22Rv1 (cell line): ENCODE measurements around the gene TUBA1C.
A peak's percentile ranks its signal among the peaks of the same experiment; 100 is the strongest.

Experiments
- CTCF ChIP-seq: fragments of 450-650 bp; IDR thresholded peaks from 2 replicates; pipeline ENCODE4 v1.5.1; 2017; ENCODE audit warnings: mild to moderate bottlenecking
- ZFX ChIP-seq: fragments of 450-650 bp; IDR thresholded peaks from 2 replicates; pipeline ENCODE4 v1.6.1; 2017; ENCODE audit warnings: antibody characterized with exemption, borderline replicate concordance

- TF ChIP-seq CTCF: peak; percentile 98
- no peak for TF ChIP-seq ZFX
Observed at GRCh38 chr12:49288412-49288853, 23.6 kb downstream of the TUBA1C start.
